GM23338 (cell line): ENCODE data around the gene NELFA.

Experiments used
- CREB1 ChIP-seq: fragments of 250-450 bp; sonication (Bioruptor Pico); IDR thresholded peaks from 2 replicates; pipeline ENCODE4 v1.5.0; 2020; ENCODE audit warnings: low read depth, mild to moderate bottlenecking, moderate library complexity
- EZH2 ChIP-seq: fragments of 200-600 bp; sonication (generic); IDR thresholded peaks from one replicate; pipeline ENCODE4 v1.8.0; 2017; ENCODE audit warnings: antibody characterized with exemption, mild to moderate bottlenecking, low read depth; ENCODE audit not compliant: unreplicated experiment
- EZH2phosphoT487 ChIP-seq: fragments of 200-600 bp; sonication (generic); IDR thresholded peaks from one replicate; pipeline ENCODE4 v1.8.1; 2018; ENCODE audit warnings: antibody characterized with exemption; ENCODE audit not compliant: unreplicated experiment
- JUNB ChIP-seq: IDR thresholded peaks from one replicate; pipeline ENCODE4 v1.6.1; 2016; ENCODE audit warnings: antibody characterized with exemption; ENCODE audit not compliant: unreplicated experiment
- NANOG ChIP-seq: IDR thresholded peaks from 2 replicates; pipeline ENCODE4 v1.6.1; 2016; ENCODE audit warnings: antibody characterized with exemption, borderline replicate concordance
- POLR2AphosphoS5 ChIP-seq: IDR thresholded peaks from 2 replicates; pipeline ENCODE4 v1.6.1; 2016; ENCODE audit warnings: antibody characterized with exemption, low read depth
- STAT1 ChIP-seq: IDR thresholded peaks from one replicate; pipeline ENCODE4 v1.6.1; 2016; ENCODE audit warnings: antibody characterized with exemption; ENCODE audit not compliant: unreplicated experiment
- ZNF114 ChIP-seq: fragments of 250-450 bp; sonication (Bioruptor Pico); IDR thresholded peaks from 2 replicates; pipeline ENCODE4 v1.5.0; 2020; ENCODE audit warnings: mild to moderate bottlenecking, moderate library complexity
- ZNF331 ChIP-seq: fragments of 250-450 bp; sonication (Bioruptor Pico); IDR thresholded peaks from 2 replicates; pipeline ENCODE4 v1.5.0; 2020; ENCODE audit warnings: low read depth, mild to moderate bottlenecking, moderate library complexity
- TF ChIP-seq, protein P1 (sequence below): IDR thresholded peaks from one replicate; pipeline ENCODE4 v1.6.1; 2018; ENCODE audit warnings: antibody characterized with exemption; ENCODE audit not compliant: unreplicated experiment
- TF ChIP-seq, protein P2 (sequence below): IDR thresholded peaks from 2 replicates; pipeline ENCODE4 v1.6.1; 2016; ENCODE audit warnings: antibody characterized with exemption
- TF ChIP-seq, protein P3 (sequence below), 2 experiments: fragments of 200-600 bp in 1 of 2; sonication (generic) in 1 of 2; conservative IDR thresholded peaks; 2 replicates each; pipeline versions ENCODE4 v1.5.1 to v1.6.1; 2016 to 2017; ENCODE audit warnings: antibody characterized with exemption in 2 of 2, low read depth in 2 of 2, mild to moderate bottlenecking in 2 of 2, moderate library complexity in 1 of 2
- TF ChIP-seq, protein P4 (sequence below): fragments of 250-450 bp; sonication (Bioruptor Pico); IDR thresholded peaks from 2 replicates; pipeline ENCODE4 v1.5.0; 2020; ENCODE audit warnings: mild to moderate bottlenecking, moderate library complexity

DNA sequence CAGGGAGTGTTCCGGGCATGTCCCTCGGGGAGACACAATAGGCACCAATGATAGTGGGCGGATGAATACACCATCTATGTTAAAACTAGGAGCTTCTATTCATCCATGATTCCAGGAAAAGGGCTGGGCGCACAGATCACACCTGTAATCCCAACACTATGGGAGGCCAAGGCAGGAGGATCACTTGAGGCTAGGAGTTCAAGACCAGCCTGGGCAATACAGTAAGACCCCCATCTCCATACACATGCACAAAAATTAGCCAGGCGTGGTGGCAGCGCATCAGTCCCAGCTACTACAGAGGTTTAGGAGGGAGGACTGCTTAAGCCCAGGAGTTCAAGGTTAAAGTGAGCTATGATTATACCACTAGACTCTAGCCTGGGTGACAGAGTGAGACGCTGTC, 2.4 kb downstream of the NELFA start:
- TF ChIP-seq, protein P1, sequence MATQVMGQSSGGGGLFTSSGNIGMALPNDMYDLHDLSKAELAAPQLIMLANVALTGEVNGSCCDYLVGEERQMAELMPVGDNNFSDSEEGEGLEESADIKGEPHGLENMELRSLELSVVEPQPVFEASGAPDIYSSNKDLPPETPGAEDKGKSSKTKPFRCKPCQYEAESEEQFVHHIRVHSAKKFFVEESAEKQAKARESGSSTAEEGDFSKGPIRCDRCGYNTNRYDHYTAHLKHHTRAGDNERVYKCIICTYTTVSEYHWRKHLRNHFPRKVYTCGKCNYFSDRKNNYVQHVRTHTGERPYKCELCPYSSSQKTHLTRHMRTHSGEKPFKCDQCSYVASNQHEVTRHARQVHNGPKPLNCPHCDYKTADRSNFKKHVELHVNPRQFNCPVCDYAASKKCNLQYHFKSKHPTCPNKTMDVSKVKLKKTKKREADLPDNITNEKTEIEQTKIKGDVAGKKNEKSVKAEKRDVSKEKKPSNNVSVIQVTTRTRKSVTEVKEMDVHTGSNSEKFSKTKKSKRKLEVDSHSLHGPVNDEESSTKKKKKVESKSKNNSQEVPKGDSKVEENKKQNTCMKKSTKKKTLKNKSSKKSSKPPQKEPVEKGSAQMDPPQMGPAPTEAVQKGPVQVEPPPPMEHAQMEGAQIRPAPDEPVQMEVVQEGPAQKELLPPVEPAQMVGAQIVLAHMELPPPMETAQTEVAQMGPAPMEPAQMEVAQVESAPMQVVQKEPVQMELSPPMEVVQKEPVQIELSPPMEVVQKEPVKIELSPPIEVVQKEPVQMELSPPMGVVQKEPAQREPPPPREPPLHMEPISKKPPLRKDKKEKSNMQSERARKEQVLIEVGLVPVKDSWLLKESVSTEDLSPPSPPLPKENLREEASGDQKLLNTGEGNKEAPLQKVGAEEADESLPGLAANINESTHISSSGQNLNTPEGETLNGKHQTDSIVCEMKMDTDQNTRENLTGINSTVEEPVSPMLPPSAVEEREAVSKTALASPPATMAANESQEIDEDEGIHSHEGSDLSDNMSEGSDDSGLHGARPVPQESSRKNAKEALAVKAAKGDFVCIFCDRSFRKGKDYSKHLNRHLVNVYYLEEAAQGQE, result no peak
- TF ChIP-seq, protein P2, sequence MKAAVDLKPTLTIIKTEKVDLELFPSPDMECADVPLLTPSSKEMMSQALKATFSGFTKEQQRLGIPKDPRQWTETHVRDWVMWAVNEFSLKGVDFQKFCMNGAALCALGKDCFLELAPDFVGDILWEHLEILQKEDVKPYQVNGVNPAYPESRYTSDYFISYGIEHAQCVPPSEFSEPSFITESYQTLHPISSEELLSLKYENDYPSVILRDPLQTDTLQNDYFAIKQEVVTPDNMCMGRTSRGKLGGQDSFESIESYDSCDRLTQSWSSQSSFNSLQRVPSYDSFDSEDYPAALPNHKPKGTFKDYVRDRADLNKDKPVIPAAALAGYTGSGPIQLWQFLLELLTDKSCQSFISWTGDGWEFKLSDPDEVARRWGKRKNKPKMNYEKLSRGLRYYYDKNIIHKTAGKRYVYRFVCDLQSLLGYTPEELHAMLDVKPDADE, result no peak
- TF ChIP-seq, protein P3, sequence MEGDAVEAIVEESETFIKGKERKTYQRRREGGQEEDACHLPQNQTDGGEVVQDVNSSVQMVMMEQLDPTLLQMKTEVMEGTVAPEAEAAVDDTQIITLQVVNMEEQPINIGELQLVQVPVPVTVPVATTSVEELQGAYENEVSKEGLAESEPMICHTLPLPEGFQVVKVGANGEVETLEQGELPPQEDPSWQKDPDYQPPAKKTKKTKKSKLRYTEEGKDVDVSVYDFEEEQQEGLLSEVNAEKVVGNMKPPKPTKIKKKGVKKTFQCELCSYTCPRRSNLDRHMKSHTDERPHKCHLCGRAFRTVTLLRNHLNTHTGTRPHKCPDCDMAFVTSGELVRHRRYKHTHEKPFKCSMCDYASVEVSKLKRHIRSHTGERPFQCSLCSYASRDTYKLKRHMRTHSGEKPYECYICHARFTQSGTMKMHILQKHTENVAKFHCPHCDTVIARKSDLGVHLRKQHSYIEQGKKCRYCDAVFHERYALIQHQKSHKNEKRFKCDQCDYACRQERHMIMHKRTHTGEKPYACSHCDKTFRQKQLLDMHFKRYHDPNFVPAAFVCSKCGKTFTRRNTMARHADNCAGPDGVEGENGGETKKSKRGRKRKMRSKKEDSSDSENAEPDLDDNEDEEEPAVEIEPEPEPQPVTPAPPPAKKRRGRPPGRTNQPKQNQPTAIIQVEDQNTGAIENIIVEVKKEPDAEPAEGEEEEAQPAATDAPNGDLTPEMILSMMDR (conservative IDR thresholded peaks at IDR 0.05; ENCODE audit: low read depth in 2 of 2), result no peak
- no peak for TF ChIP-seq EZH2
- no peak for TF ChIP-seq EZH2phosphoT487
- TF ChIP-seq NANOG, result no peak
- TF ChIP-seq CREB1, result no peak
- no peak for TF ChIP-seq POLR2AphosphoS5
- TF ChIP-seq JUNB, result no peak
- TF ChIP-seq STAT1, result no peak
- no peak for TF ChIP-seq ZNF331 (CRISPR knock-in tag)
- TF ChIP-seq, protein P4, sequence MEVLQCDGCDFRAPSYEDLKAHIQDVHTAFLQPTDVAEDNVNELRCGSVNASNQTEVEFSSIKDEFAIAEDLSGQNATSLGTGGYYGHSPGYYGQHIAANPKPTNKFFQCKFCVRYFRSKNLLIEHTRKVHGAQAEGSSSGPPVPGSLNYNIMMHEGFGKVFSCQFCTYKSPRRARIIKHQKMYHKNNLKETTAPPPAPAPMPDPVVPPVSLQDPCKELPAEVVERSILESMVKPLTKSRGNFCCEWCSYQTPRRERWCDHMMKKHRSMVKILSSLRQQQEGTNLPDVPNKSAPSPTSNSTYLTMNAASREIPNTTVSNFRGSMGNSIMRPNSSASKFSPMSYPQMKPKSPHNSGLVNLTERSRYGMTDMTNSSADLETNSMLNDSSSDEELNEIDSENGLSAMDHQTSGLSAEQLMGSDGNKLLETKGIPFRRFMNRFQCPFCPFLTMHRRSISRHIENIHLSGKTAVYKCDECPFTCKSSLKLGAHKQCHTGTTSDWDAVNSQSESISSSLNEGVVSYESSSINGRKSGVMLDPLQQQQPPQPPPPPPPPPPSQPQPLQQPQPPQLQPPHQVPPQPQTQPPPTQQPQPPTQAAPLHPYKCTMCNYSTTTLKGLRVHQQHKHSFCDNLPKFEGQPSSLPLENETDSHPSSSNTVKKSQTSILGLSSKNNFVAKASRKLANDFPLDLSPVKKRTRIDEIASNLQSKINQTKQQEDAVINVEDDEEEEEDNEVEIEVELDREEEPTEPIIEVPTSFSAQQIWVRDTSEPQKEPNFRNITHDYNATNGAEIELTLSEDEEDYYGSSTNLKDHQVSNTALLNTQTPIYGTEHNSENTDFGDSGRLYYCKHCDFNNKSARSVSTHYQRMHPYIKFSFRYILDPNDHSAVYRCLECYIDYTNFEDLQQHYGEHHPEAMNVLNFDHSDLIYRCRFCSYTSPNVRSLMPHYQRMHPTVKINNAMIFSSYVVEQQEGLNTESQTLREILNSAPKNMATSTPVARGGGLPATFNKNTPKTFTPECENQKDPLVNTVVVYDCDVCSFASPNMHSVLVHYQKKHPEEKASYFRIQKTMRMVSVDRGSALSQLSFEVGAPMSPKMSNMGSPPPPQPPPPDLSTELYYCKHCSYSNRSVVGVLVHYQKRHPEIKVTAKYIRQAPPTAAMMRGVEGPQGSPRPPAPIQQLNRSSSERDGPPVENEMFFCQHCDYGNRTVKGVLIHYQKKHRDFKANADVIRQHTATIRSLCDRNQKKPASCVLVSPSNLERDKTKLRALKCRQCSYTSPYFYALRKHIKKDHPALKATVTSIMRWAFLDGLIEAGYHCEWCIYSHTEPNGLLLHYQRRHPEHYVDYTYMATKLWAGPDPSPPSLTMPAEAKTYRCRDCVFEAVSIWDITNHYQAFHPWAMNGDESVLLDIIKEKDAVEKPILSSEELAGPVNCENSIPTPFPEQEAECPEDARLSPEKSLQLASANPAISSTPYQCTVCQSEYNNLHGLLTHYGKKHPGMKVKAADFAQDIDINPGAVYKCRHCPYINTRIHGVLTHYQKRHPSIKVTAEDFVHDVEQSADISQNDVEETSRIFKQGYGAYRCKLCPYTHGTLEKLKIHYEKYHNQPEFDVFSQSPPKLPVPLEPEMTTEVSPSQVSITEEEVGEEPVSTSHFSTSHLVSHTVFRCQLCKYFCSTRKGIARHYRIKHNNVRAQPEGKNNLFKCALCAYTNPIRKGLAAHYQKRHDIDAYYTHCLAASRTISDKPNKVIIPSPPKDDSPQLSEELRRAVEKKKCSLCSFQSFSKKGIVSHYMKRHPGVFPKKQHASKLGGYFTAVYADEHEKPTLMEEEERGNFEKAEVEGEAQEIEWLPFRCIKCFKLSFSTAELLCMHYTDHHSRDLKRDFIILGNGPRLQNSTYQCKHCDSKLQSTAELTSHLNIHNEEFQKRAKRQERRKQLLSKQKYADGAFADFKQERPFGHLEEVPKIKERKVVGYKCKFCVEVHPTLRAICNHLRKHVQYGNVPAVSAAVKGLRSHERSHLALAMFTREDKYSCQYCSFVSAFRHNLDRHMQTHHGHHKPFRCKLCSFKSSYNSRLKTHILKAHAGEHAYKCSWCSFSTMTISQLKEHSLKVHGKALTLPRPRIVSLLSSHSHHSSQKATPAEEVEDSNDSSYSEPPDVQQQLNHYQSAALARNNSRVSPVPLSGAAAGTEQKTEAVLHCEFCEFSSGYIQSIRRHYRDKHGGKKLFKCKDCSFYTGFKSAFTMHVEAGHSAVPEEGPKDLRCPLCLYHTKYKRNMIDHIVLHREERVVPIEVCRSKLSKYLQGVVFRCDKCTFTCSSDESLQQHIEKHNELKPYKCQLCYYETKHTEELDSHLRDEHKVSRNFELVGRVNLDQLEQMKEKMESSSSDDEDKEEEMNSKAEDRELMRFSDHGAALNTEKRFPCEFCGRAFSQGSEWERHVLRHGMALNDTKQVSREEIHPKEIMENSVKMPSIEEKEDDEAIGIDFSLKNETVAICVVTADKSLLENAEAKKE, result no peak
- no peak for TF ChIP-seq ZNF114 (CRISPR knock-in tag)
